Measurements from ENCODE around the gene ACTC1. TPM values are rescaled to one million over a fixed set of nuclear protein-coding genes. Genes with fewer than 3 reads are reported as not detected.

Gene ACTC1
- not detected in 2 replicates for total RNA-seq

GRCh38 chr15:34795267-34796081 is at the start of gene ACTC1:
Gene ACTC1, minus strand, starts transcription at chr15:34795549. Its CDS starts 741 bp downstream, at chr15:34794808.

GRCh38 chr15:34754674-34755418 is 40.5 kb downstream of the ACTC1 start, which contains the start of gene GJD2:
Gene GJD2, minus strand, starts transcription at chr15:34754998. Its CDS starts 510 bp downstream, at chr15:34754488.

Other genes with a start within 250 kb of the ACTC1 start
- 12.4 and 34.0 TPM in 2 replicates for gene GOLGA8B, start 211.9 kb downstream of the ACTC1 start, total RNA-seq
- gene GJD2, start 40.6 kb downstream of the ACTC1 start, total RNA-seq, result not detected in 2 replicates
- 15.6 and 18.4 TPM in 2 replicates for gene AQR, start 174.2 kb upstream of the ACTC1 start, total RNA-seq
- gene ZNF770, start 192.7 kb upstream of the ACTC1 start, total RNA-seq, result 13.0 and 18.6 TPM in 2 replicates